GM18505 (cell line): Measurements from ENCODE around the gene BPIFB2.

Source experiments
- ATAC-seq: cut with Tn5 transposase; IDR thresholded peaks from one replicate; pipeline ENCODE4 v1.9.1; 2021; ENCODE audit not compliant: unreplicated experiment
- POLR2A ChIP-seq: IDR thresholded peaks from 4 replicates; pipeline ENCODE4 v1.6.1; 2011; ENCODE audit warnings: borderline replicate concordance; ENCODE audit not compliant: insufficient read depth, insufficient read length; ENCODE audit errors: extremely low read depth

Gene BPIFB2

GRCh38 chr20:33013701-33014326 is 6.3 kb downstream of the BPIFB2 start:
- ATAC-seq = no peak
- TF ChIP-seq POLR2A = no peak

GRCh38 chr20:33014336-33015113 is 7.0 kb downstream of the BPIFB2 start:
- no peak for TF ChIP-seq POLR2A
- no peak for ATAC-seq

GRCh38 chr20:33015114-33015484 is 7.6 kb downstream of the BPIFB2 start:
- ATAC-seq = no peak
- no peak for TF ChIP-seq POLR2A

GRCh38 chr20:33015700-33016580 is 8.4 kb downstream of the BPIFB2 start:
- no peak for TF ChIP-seq POLR2A
- no peak for ATAC-seq

- TF ChIP-seq POLR2A = no peak
- no peak for ATAC-seq
Observed at GRCh38 chr20:33016581-33017109, 9.1 kb downstream of the BPIFB2 start.

- ATAC-seq = no peak
- TF ChIP-seq POLR2A = no peak
Observed at GRCh38 chr20:33017542-33017941, 10.0 kb downstream of the BPIFB2 start.

- TF ChIP-seq POLR2A = no peak
- no peak for ATAC-seq
Observed at GRCh38 chr20:33018169-33018931, 10.8 kb downstream of the BPIFB2 start.

GRCh38 chr20:33019465-33020277 is 12.2 kb downstream of the BPIFB2 start:
- no peak for TF ChIP-seq POLR2A
- ATAC-seq = no peak

- ATAC-seq = no peak
- TF ChIP-seq POLR2A = no peak
Observed at GRCh38 chr20:33020278-33021161, 13.0 kb downstream of the BPIFB2 start.

GRCh38 chr20:33021879-33022278 is 14.4 kb downstream of the BPIFB2 start:
- TF ChIP-seq POLR2A = no peak
- no peak for ATAC-seq

- TF ChIP-seq POLR2A = no peak
- no peak for ATAC-seq
Observed at GRCh38 chr20:33022289-33022688, 14.8 kb downstream of the BPIFB2 start.
